22Rv1 (cell line): ENCODE measurements around the gene DMBT1.

Source experiments
- CTCF ChIP-seq: fragments of 450-650 bp; IDR thresholded peaks from 2 replicates; pipeline ENCODE4 v1.5.1; 2017; ENCODE audit warnings: mild to moderate bottlenecking
- ZFX ChIP-seq: fragments of 450-650 bp; IDR thresholded peaks from 2 replicates; pipeline ENCODE4 v1.6.1; 2017; ENCODE audit warnings: antibody characterized with exemption, borderline replicate concordance

GRCh38 chr10:122636953-122637352, 76.4 kb downstream of the DMBT1 start:
- TF ChIP-seq CTCF (no peak), ZFX (no peak)
